HEK293 (cell line): ENCODE data around the gene SLK.

Source experiments
- KLF7 ChIP-seq: fragments of 450-650 bp; formaldehyde crosslinking; IDR thresholded peaks from 2 replicates; pipeline ENCODE4 v1.5.1; 2016; ENCODE audit warnings: missing biosample characterization, missing genetic modification characterization, borderline replicate concordance
- YY1 ChIP-seq: fragments of 450-650 bp; formaldehyde crosslinking; IDR thresholded peaks from 2 replicates; pipeline ENCODE4 v1.5.1; 2018; ENCODE audit warnings: missing biosample characterization, missing genetic modification characterization
- ZNF184 ChIP-seq: fragments of 450-650 bp; IDR thresholded peaks from 2 replicates; pipeline ENCODE4 v1.5.1; 2018; ENCODE audit warnings: missing biosample characterization, mild to moderate bottlenecking, missing genetic modification characterization
- ZNF274 ChIP-seq, 2 experiments: fragments of 200-500 bp in 1 of 2; fragments of 450-650 bp in 1 of 2; sonication (Bioruptor generic) in 1 of 2; formaldehyde crosslinking in 1 of 2; IDR thresholded peaks; 2 replicates each; pipeline versions ENCODE4 v1.5.1 to v1.6.1; 2014 to 2016; ENCODE audit warnings: borderline replicate concordance in 1 of 2, inconsistent platforms in 1 of 2, low read length in 1 of 2, missing biosample characterization in 1 of 2, missing genetic modification characterization in 1 of 2
- ZNF600 ChIP-seq: fragments of 450-650 bp; formaldehyde crosslinking; IDR thresholded peaks from 2 replicates; pipeline ENCODE4 v1.5.1; 2016; ENCODE audit warnings: missing biosample characterization, missing genetic modification characterization
- ZNF621 ChIP-seq: fragments of 450-650 bp; formaldehyde crosslinking; IDR thresholded peaks from 2 replicates; pipeline ENCODE4 v1.5.1; 2017; ENCODE audit warnings: missing biosample characterization, missing genetic modification characterization
- ZSCAN30 ChIP-seq: fragments of 450-650 bp; IDR thresholded peaks from 2 replicates; pipeline ENCODE4 v1.5.1; 2018; ENCODE audit warnings: missing biosample characterization, mild to moderate bottlenecking, missing genetic modification characterization, moderate library complexity
- TF ChIP-seq, protein P1 (sequence below): fragments of 450-650 bp; formaldehyde crosslinking; IDR thresholded peaks from 2 replicates; pipeline ENCODE4 v1.5.1; 2016; ENCODE audit warnings: missing biosample characterization, missing genetic modification characterization
- TF ChIP-seq, protein P2 (sequence below): fragments of 450-650 bp; formaldehyde crosslinking; IDR thresholded peaks from 2 replicates; pipeline ENCODE4 v1.5.1; 2016; ENCODE audit warnings: missing biosample characterization, missing genetic modification characterization

DNA sequence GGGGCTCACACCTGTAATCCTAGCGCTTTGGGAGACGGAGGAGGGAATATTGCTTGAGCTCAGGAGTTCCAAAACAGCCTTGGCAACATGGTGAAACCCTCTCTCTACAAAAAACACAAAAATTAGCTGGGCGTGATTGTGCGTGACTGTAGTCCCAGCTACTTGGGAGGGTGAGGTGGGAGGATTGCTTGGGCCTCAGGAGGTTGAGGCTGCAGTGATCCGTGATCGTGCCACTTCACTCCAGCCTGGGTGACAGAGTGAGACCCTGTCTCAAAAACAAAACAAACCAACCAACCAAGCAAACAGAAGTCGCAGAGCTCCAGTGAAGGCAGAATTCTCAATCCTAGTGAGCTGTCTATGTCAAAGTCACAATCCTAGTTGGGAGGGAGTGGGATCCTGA lies 34.7 kb upstream of the SLK start:
- TF ChIP-seq, protein P1, sequence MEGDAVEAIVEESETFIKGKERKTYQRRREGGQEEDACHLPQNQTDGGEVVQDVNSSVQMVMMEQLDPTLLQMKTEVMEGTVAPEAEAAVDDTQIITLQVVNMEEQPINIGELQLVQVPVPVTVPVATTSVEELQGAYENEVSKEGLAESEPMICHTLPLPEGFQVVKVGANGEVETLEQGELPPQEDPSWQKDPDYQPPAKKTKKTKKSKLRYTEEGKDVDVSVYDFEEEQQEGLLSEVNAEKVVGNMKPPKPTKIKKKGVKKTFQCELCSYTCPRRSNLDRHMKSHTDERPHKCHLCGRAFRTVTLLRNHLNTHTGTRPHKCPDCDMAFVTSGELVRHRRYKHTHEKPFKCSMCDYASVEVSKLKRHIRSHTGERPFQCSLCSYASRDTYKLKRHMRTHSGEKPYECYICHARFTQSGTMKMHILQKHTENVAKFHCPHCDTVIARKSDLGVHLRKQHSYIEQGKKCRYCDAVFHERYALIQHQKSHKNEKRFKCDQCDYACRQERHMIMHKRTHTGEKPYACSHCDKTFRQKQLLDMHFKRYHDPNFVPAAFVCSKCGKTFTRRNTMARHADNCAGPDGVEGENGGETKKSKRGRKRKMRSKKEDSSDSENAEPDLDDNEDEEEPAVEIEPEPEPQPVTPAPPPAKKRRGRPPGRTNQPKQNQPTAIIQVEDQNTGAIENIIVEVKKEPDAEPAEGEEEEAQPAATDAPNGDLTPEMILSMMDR (tag by site-specific recombination): no peak
- TF ChIP-seq KLF7 (tag by site-specific recombination): no peak
- TF ChIP-seq ZNF600 (tag by site-specific recombination): no peak
- no peak for TF ChIP-seq ZNF184 (tag by site-specific recombination)
- no peak for TF ChIP-seq ZSCAN30 (tag by site-specific recombination)
- no peak for TF ChIP-seq ZNF274 (IDR thresholded peaks at IDR 0.05; ENCODE audit: low read length)
- TF ChIP-seq ZNF274 (tag by site-specific recombination; IDR thresholded peaks at IDR 0.05; ENCODE audit: borderline replicate concordance): no peak
- TF ChIP-seq, protein P2, sequence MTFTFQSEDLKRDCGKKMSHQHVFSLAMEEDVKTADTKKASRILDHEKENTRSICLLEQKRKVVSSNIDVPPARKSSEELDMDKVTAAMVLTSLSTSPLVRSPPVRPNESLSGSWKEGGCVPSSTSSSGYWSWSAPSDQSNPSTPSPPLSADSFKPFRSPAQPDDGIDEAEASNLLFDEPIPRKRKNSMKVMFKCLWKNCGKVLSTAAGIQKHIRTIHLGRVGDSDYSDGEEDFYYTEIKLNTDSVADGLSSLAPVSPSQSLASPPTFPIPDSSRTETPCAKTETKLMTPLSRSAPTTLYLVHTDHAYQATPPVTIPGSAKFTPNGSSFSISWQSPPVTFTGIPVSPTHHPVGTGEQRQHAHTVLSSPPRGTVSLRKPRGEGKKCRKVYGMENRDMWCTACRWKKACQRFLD (tag by site-specific recombination): no peak
- TF ChIP-seq ZNF621 (tag by site-specific recombination): no peak
- no peak for TF ChIP-seq YY1 (tag by site-specific recombination)
